Measurements from ENCODE around the gene MATCAP1. TPM values are rescaled to one million over a fixed set of nuclear protein-coding genes. Genes with fewer than 3 reads are reported as not detected.

The MATCAP1 gene
- total and polyA plus RNA-seq, 2 of the 13 experiments (the other 11 are each of a cell fraction or from before 2014, with no cell fraction given), result 11.2 to 24.5 TPM

DNA sequence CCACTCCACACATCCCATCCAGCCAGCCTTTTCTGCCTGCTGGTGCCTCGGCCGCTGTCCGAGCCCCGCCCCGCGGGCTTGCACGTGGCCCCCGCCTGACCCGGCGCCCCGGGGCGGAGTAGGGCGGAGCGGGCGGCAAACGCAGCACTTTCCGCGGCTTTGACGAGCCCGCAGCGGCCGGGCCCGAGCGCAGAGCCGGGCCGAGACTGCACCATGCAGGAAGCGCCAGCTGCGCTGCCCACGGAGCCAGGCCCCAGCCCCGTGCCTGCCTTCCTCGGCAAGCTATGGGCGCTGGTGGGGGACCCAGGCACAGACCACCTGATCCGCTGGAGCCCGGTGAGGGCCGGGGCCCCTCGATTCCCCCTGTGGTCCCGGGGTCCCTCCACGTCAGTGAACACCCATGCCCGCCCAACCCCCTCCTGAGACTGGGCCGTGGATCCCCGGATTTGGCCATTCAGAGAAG is 19.1 kb downstream of the MATCAP1 start, which contains the start of gene HSF4 (continued):
- peak; percentile 71 for TF ChIP-seq TFE3 (CRISPR knock-in tag; IDR thresholded peaks at IDR 0.05)
- TF ChIP-seq ZNF143 (CRISPR knock-in tag; IDR thresholded peaks at IDR 0.05), result peak; percentile 51; the same call in 1 of the 2 replicates
- TF ChIP-seq ZNF83 (CRISPR knock-in tag; IDR thresholded peaks at IDR 0.05; ENCODE audit: borderline replicate concordance), result no peak
- peak; percentile 92 for TF ChIP-seq ZNF33B (CRISPR knock-in tag; IDR thresholded peaks at IDR 0.05)
- TF ChIP-seq ARNTL (CRISPR knock-in tag; IDR thresholded peaks at IDR 0.05), result peak; percentile 98
- no peak for TF ChIP-seq ZNF224 (CRISPR knock-in tag; IDR thresholded peaks at IDR 0.05)
- TF ChIP-seq PPARG (CRISPR knock-in tag; conservative IDR thresholded peaks at IDR 0.05), result peak; percentile 81
- TF ChIP-seq ZGPAT (CRISPR knock-in tag; IDR thresholded peaks at IDR 0.05), result peak; percentile 90; the same call in 1 of the 2 replicates
- TF ChIP-seq TBP (CRISPR knock-in tag; IDR thresholded peaks at IDR 0.05), result no peak
- TF ChIP-seq HMGA1 (CRISPR knock-in tag; conservative IDR thresholded peaks at IDR 0.05), result no peak
- no peak for TF ChIP-seq RFX5 (IDR thresholded peaks at IDR 0.05; ENCODE audit: low read depth, low read length)
- peak; percentile 59 for TF ChIP-seq ZNF430 (CRISPR knock-in tag; IDR thresholded peaks at IDR 0.05)
- TF ChIP-seq ZNF768 (CRISPR knock-in tag; IDR thresholded peaks at IDR 0.05), result peak; percentile 49; the same call in 1 of the 2 replicates
- no peak for TF ChIP-seq ZNF780A (CRISPR knock-in tag; IDR thresholded peaks at IDR 0.05)
- TF ChIP-seq XRCC5 (optimal IDR thresholded peaks at IDR 0.05; ENCODE audit: low read length), result peak; percentile 56
- TF ChIP-seq, protein P1, sequence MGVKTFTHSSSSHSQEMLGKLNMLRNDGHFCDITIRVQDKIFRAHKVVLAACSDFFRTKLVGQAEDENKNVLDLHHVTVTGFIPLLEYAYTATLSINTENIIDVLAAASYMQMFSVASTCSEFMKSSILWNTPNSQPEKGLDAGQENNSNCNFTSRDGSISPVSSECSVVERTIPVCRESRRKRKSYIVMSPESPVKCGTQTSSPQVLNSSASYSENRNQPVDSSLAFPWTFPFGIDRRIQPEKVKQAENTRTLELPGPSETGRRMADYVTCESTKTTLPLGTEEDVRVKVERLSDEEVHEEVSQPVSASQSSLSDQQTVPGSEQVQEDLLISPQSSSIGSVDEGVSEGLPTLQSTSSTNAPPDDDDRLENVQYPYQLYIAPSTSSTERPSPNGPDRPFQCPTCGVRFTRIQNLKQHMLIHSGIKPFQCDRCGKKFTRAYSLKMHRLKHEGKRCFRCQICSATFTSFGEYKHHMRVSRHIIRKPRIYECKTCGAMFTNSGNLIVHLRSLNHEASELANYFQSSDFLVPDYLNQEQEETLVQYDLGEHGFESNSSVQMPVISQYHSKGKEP (CRISPR knock-in tag; IDR thresholded peaks at IDR 0.05), result 0 out of 2 replicates have a peak, but pooled peaks have one; percentile 34
- TF ChIP-seq, protein P2, sequence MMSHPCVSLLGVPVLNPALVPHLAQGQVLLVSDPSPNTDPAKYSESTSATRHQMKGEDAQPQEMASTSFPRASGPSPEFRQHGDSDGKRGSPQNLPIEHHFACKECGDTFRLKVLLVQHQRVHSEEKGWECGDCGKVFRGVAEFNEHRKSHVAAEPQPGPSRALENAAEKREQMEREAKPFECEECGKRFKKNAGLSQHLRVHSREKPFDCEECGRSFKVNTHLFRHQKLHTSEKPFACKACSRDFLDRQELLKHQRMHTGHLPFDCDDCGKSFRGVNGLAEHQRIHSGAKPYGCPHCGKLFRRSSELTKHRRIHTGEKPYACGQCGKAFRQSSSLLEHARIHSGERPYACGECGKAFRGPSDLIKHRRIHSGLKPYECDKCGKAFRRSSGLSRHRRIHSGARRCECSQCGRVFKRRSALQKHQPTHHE (CRISPR knock-in tag; IDR thresholded peaks at IDR 0.05; ENCODE audit: borderline replicate concordance), result 0 out of 2 replicates have a peak, but pooled peaks have one; percentile 66
- 0 out of 2 replicates have a peak, but pooled peaks have one; percentile 70 for TF ChIP-seq REL (CRISPR knock-in tag; conservative IDR thresholded peaks at IDR 0.05)
- peak; percentile 77; the same call in 1 of the 2 replicates for TF ChIP-seq SOX5 (CRISPR knock-in tag; IDR thresholded peaks at IDR 0.05; ENCODE audit: borderline replicate concordance)
- TF ChIP-seq ZSCAN20 (CRISPR knock-in tag; IDR thresholded peaks at IDR 0.05; ENCODE audit: borderline replicate concordance), result peak; percentile 90; the same call in 1 of the 2 replicates
- 0 out of 2 replicates have a peak, but pooled peaks have one; percentile 75 for TF ChIP-seq IRF1 (CRISPR knock-in tag; IDR thresholded peaks at IDR 0.05; ENCODE audit: low read depth)

All from HepG2 (cell line).